Kasumi-1 (cell line): ENCODE results near the gene DMD.
"Not testable (repeated sequence)": the region's sequence is repeated elsewhere in the genome, so short reads cannot be mapped to it uniquely, and the experiment has no call there.

Experiments used
- DNase-seq, 2 experiments: peaks; one replicate each; lab custom pipeline; 2025; lab: John Stamatoyannopoulos, UW

Gene DMD

GRCh38 chrX:31423609-31424189 lies 1787.7 kb downstream of the DMD start:
- peak; percentile 34 to 63 for DNase-seq

- no peak for DNase-seq
Measured at GRCh38 chrX:31421441-31421840, 1789.9 kb downstream of the DMD start.

- DNase-seq: no peak
Measured at GRCh38 chrX:31420711-31421151, 1790.6 kb downstream of the DMD start.

- no peak for DNase-seq
Measured at GRCh38 chrX:31420302-31420701, 1791.0 kb downstream of the DMD start.

GRCh38 chrX:31397119-31397518 lies 1814.2 kb downstream of the DMD start:
- DNase-seq: no peak

GRCh38 chrX:31392513-31392912 lies 1818.8 kb downstream of the DMD start:
- DNase-seq: no peak

- no peak for DNase-seq
Measured at GRCh38 chrX:31388946-31389345, 1822.4 kb downstream of the DMD start.

GRCh38 chrX:31384471-31384870 lies 1826.9 kb downstream of the DMD start:
- no peak for DNase-seq

GRCh38 chrX:31383991-31384390 lies 1827.4 kb downstream of the DMD start:
- DNase-seq: no peak

GRCh38 chrX:31378973-31379372 lies 1832.4 kb downstream of the DMD start:
- not testable (repeated sequence) for DNase-seq

- DNase-seq: not testable (repeated sequence)
Measured at GRCh38 chrX:31377821-31378220, 1833.5 kb downstream of the DMD start.

GRCh38 chrX:31376408-31377022 lies 1834.8 kb downstream of the DMD start:
- DNase-seq: no peak

GRCh38 chrX:31374786-31375185 lies 1836.6 kb downstream of the DMD start:
- DNase-seq: no peak

GRCh38 chrX:31371956-31372355 lies 1839.4 kb downstream of the DMD start:
- no peak for DNase-seq

- no peak for DNase-seq
Measured at GRCh38 chrX:31367816-31368215, 1843.5 kb downstream of the DMD start.

- no peak for DNase-seq
Measured at GRCh38 chrX:31366041-31366440, 1845.3 kb downstream of the DMD start.

- no peak for DNase-seq
Measured at GRCh38 chrX:31356275-31357212, 1854.8 kb downstream of the DMD start.

GRCh38 chrX:31355206-31355955 lies 1856.0 kb downstream of the DMD start:
- no peak for DNase-seq

GRCh38 chrX:31353095-31353494 lies 1858.3 kb downstream of the DMD start:
- DNase-seq: no peak

GRCh38 chrX:31350808-31351074 lies 1860.6 kb downstream of the DMD start:
- no peak for DNase-seq

GRCh38 chrX:31349515-31349914 lies 1861.8 kb downstream of the DMD start:
- no peak for DNase-seq

GRCh38 chrX:31340587-31340986 lies 1870.8 kb downstream of the DMD start:
- no peak for DNase-seq

- no peak for DNase-seq
Measured at GRCh38 chrX:31338991-31339350, 1872.4 kb downstream of the DMD start.
